NK-92 treated with Interleukin-12 subunit alpha and Interleukin-12 subunit beta, amount 100 ng/mL, for 24 hours (cell line): Measurements from ENCODE around the gene DEFB123.
"Not testable (repeated sequence)": the region's sequence is repeated elsewhere in the genome, so short reads cannot be mapped to it uniquely, and the experiment has no call there.

Experiments
- DNase-seq: peaks from one replicate; lab custom pipeline; 2025; lab: John Stamatoyannopoulos, UW

The DEFB123 gene, protein sequence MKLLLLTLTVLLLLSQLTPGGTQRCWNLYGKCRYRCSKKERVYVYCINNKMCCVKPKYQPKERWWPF

DNA sequence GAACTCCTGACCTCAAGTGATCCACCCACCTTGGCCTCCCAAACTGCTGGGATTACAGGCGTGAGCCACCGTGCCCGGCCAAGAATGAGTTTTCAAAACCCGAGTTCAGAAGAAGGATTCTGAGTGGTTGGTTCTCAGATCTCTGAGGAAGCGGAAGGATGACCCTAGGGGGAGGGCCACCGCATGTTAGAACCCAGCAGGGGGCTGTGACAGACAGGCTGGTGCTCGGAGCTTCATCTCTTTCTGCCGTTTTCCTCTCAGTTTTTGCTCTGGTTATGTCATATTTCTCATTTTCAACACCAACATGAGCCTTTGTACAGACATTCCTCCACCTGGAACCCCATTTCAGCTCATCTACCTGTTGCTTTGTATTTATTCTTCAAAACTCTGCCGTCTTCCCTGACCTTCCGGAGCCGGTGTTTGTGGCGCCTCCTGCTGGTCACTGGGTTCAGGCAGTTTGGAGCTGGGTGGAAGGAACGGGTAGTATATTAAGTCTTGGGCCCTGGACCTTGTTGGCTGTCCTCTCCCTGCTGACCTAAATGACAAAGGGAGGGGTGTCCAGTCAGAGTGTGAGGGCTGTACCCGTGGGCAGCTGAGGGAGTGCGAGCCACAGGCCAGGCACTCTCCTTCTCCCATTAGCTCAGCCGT, at the start of gene DEFB123:
TSS of gene DEFB123 (plus strand) at position 621 of the 648 bp plus-strand sequence. CDS start 67 bp downstream, outside the sequence.
- DNase-seq, result no peak

DNA sequence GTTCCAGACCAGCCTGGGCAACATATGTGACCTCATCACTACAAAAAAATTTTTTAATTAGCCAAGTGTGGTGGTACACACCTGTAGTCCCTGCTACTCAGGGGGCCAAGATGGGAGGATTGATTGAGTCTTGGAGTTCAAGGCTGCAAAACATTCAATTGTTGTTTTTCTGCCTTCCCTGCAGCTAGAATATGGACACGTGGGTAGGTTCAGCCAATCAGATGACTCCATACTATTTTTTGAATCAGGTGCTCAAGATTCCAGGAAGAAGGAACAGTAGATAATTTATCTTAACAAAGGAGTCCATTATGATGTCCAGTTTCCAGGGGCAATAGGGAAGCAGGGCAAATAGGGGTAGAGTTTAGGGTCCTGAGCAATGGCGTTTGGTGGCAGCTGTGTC, 47.6 kb upstream of the DEFB123 start:
- DNase-seq, result no peak

DNA sequence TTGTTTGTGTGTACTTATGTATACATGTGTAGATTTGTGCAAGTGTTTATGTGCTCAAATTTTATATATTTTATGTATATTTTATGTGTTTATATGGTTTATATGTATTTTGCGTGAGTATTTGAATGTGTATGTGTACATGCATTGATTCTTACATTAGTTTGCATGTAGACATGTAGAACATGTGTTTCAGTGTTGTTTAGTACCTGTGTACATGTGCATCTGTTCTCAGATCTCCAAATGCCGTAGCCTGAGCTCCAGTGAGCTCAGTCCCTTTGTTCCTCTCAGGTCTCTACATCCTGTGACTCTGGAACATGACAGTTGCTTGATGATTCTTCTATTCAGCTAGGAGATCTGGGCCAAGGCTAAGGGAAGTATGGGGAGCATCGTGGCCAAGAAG, 45.5 kb upstream of the DEFB123 start:
- DNase-seq, result no peak

DNA sequence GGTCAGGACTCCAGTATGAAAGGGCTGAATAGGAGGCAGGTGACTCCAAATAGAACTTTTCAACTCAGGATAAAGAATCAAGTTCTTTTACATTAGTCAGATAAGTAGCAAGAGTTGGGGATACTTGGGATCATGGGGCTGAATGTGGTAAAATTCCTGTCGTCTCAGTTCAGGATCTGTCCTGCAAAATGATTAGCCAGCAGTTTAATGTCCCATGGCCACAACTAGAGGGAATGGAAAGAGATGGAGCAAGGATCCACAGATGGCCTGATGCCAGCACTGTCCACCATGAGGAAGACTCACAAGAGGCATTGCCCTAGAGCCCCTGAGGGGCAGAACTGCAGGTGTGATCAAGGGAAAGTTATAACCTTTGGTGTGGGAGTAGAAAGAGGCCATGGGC, 36.5 kb upstream of the DEFB123 start:
- no peak for DNase-seq

DNA sequence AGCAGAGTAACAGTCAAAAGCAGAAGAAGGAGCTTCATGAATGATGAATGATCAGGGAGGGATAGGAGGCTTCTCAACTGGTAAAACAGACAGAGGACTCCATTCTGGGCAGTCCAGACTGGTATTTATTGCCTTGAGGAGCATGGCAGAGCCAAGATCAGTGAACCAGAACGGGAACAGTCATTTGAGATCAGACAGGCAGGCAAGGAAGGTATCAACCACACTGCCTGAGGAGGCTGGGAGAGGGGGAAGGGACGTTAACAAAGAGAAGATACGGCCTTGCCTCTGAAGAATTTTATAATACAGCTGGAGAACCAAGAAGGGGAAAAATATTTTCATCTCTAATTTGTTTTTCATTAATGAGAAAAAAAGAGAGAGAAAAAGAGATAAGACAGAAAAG, 34.3 kb upstream of the DEFB123 start, which contains the start of gene DEFB121:
TSS of gene DEFB121 (minus strand) at position 101 of the 400 bp plus-strand sequence. CDS start at position 38, 63 bp downstream.
- DNase-seq, result no peak

DNA sequence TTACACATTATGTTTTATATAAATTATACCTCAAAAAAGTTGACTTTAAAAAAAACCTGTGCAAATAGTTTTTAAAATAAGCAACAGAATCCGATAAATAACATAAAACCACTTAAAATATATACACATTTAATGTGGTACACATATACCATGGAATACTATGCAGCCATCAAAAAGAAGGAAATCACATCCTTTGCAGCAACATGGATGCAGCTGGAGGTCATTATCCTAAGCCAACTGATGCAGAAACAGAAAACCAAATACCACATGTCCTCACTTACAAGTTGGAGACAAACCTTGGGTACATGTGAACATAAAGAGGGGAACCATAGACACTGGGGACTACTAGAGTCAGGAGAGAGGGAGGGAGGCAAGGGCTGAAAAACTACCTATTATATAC, 30.4 kb upstream of the DEFB123 start:
- DNase-seq, result no peak

DNA sequence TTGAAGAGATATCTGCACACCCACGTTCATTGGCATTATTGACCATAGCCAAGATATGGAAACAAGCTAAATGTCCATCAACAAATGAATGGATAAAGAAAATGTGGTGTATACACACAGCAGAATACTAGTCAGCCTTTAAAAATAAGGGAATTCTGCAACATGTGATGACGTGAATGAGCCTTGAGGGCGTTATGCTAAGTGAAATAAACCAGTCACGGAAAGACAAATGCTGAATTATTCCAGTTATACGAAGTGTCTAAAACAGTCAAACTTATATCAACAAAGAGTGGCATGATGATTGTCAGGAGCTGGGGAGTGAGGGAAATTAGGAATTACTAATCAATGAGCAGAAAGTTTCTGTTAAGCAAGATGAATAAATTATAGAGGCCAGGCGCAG, 26.1 kb upstream of the DEFB123 start:
- no peak for DNase-seq

DNA sequence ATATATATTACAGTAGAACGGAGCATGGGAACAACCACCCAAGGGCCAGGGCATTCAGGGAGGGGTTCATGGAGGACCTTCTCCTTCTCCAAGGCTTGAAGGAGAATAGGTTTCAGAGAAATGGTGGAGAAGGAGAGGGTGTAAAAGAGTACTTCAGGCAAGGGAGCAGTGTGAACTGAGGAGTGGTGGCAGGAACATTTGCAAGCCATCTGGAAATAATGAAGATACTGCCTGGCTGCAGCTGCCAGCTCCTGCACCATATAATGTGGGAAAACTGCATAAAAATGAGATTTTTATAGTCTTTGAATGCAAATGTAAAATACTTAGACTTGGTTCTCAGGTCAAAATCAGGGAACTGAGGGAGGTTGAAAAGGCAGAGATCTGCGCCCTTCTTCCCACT, 24.8 kb upstream of the DEFB123 start:
- DNase-seq, result no peak

DNA sequence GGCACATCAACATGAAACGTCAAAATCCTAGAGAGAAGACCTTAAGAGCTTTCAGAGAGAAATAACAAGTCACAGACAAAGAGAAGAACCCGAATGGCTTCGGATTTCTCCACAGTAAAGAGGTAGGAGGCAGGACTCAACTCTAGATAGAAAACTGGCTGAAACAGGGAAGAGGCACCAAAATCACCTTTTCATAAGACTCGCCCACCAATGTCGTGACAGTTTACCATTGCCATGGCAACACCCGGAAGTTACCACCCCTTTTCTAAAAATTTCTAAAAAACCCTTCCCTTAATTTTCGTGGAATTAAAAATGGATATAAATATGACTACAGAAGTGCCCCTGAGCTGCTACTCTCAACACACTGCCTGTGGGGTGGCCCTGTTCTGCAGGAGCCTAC, 22.1 kb upstream of the DEFB123 start:
- no peak for DNase-seq

DNA sequence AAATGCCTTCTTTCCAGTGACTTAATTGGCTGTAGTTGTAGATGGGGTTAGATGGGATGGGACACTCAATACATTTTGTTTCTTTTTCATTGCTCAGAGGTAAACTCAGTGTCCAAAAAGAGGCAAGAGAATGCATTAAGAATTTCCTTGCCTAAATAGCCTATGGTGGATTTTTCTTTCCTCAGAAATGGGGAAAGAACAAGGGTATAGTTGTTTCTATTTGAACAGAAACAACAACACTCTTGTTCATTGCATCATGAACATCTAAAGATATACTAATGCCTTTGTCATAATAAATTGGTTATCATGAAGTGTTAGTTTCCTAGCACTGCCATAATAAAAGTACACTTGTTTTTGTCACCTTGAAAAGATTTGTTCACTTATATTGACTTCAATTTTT, 14.6 kb upstream of the DEFB123 start:
- no peak for DNase-seq

DNA sequence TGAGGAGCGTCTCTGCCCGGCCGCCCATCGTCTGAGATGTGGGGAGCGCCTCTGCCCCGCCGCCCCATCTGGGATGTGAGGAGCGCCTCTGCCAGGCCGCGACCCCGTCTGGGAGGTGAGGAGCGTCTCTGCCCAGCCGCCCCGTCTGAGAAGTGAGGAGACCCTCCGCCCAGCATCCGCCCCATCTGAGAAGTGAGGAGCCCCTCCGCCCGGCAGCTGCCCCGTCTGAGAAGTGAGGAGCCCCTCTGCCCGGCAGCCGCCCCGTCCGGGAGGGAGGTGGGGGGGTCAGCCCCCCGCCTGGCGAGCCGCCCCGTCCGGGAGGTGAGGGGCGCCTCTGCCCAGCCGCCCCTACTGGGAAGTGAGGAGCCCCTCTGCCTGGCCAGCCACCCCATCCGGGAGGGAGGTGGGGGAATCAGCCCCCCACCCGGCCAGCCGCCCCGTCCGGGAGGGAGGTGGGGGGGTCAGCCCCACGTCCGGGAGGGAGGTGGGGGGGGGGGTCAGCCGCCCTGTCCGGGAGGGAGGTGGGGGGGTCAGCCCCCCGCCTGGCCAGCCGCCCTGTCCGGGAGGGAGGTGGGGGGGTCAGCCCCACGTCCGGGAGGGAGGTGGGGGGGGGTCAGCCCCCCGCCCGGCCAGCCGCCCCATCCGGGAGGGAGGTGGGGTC, 13.4 kb upstream of the DEFB123 start:
- DNase-seq, result not testable (repeated sequence)

DNA sequence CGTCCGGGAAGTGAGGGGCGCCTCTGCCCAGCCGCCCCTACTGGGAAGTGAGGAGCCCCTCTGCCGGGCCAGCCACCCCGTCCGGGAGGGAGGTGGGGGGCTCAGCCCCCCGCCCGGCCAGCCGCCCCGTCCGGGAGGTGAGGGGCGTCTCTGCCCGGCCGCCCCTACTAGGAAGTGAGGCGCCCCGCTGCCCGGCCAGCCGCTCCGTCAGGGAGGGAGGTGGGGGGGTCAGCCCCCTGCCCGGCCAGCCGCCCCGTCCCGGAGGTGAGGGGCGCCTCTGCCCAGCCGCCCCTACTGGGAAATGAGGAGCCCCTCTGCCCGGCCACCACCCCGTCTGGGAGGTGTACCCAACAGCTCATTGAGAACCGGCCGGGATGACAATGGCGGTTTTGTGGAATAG, 12.9 kb upstream of the DEFB123 start:
- DNase-seq, result not testable (repeated sequence)

DNA sequence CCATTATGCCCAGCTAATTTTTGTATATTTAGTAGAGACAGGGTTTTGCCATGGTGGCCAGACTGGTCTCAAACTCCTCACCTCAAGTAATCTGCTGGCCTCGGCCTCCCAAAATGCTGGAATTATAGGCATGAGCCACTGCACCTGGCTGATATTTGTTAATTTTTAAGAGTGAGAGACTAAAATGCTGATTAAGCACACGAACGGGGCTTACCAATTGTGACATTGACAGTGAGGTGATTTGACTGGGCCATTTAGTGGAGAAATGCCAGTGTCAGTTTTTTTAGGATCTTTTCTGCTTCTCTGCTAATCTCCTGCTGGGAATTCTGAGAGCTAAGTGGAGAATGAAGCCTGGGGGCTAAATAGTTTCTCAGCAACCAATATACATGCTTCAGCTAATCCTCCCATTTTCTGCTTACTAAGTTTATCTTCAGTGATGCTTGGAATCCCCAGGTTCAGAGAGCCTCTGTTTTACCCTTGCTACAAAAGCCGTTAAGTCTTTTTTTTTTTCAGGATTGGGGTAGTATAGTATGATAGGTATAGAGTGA, 9.8 kb upstream of the DEFB123 start:
- DNase-seq, result no peak

DNA sequence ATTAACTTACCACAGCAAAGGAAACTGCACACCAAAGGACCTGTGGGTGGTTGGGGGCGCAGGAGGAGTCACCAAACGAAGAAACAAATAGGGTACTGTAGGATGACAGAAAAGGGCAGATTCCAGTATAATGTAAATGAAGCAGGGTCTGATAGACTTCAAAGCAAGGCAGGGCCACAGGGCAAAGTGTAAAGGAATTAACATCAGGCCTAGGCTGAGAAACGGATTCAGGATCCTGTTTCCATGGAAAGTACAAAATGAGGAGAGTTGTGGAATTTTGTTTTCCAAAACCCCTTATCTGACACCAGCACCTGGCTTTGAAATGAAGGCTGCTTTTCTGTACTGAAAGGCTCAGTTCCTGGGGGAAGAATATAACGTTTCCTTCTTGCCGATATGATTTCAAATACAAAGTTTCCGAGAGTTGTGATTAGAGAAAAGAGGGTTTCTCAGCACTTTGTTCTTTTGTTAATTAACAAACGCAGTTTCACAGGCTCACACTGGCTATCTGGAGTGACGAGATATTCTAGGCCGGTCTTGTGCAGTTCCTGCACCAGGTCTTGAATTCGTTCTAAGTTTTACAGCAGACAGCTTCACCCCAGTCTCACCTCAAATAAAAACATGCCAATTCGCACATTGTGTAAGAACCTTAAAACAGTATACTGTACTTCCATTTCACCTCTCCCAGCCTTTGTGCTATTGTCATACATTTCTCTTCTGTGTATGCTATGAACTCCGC, 5.8 kb downstream of the DEFB123 start:
- no peak for DNase-seq

DNA sequence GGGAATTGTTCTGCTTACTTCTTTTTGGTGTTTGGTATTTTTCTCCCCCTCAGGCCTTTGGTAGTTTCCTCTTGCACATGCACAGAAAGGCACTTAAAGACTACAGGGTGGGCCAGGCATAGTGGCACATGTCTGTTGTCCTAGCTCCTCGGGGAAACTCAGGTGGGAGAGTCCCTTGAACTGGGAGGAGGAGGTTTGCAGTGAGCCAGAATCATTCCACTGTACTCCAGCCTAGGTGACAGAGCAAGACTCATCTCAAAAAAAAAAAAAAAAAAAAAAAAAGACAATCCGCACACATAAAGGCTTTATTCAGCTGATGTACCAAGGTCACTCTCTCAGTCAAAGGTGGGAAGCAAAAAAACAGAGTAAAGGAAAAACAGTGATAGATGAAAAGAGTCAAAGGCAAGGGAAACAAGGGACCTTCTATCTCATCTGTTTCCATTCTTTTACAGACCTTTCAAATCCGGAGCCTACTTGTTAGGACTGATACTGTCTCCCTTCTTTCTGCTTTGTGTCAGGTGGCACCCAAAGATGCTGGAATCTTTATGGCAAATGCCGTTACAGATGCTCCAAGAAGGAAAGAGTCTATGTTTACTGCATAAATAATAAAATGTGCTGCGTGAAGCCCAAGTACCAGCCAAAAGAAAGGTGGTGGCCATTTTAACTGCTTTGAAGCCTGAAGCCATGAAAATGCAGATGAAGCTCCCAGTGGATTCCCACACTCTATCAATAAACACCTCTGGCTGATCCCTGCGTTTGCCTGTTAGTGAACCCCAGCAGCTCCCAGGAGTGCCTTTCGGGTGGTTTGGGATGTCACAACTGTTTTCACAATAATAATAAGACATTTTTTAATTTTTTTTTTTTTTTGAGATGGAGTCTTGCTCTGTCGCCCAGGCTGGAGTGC, 9.3 kb downstream of the DEFB123 start:
- no peak for DNase-seq

DNA sequence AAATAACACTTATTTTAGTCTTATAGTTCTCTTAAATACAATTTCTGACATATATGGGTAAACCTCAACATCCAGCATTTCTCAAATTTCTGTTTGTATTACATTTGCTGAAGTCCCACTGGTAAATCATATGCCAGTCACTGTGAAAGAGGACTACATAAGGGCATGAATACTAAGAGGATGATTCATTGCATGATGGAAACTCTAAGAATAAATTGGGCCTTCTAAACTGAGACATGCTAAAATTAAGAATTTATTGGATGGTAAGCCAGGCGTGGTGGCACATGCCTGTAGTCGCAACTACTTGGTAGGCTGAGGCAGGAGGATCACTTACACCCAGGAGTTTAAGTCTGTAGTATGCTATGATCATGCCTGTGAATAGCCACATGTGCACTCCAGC, 12.1 kb downstream of the DEFB123 start:
- no peak for DNase-seq

DNA sequence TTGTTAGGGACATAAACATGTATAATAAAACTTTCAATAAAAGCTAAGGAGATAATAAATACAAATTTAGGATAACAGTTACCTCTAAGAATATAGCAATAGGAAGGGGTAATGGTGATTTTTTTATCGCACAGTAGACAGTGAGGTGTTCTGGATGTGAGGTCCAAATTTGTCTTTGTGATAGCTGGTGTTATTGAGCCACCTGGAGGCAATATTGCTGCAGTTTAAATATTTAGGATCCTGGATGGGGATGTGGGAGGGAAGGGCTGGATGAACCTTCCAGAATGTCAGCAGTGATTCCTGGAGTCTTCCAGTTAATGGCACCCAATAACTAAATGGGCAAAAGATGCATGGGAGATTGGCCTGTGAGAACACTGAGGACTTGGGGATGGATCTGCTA, 13.9 kb downstream of the DEFB123 start:
- DNase-seq, result no peak

DNA sequence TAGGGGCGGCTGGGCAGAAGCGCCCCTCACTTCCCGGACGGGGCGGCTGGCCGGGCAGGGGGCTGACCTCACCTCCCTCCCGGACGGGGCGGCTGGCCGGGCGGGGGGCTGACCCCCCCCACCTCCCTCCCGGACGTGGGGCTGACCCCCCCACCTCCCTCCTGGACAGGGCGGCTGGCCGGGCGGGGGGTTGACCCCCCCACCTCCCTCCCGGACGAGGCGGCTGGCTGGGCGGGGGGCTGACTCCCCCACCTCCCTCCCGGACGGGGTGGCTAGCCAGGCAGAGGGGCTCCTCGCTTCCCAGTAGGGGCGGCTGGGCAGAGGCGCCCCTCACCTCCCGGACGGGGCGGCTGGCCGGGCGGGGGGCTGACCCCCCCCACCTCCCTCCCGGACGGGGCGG, 30.5 kb downstream of the DEFB123 start:
- DNase-seq, result not testable (repeated sequence)

DNA sequence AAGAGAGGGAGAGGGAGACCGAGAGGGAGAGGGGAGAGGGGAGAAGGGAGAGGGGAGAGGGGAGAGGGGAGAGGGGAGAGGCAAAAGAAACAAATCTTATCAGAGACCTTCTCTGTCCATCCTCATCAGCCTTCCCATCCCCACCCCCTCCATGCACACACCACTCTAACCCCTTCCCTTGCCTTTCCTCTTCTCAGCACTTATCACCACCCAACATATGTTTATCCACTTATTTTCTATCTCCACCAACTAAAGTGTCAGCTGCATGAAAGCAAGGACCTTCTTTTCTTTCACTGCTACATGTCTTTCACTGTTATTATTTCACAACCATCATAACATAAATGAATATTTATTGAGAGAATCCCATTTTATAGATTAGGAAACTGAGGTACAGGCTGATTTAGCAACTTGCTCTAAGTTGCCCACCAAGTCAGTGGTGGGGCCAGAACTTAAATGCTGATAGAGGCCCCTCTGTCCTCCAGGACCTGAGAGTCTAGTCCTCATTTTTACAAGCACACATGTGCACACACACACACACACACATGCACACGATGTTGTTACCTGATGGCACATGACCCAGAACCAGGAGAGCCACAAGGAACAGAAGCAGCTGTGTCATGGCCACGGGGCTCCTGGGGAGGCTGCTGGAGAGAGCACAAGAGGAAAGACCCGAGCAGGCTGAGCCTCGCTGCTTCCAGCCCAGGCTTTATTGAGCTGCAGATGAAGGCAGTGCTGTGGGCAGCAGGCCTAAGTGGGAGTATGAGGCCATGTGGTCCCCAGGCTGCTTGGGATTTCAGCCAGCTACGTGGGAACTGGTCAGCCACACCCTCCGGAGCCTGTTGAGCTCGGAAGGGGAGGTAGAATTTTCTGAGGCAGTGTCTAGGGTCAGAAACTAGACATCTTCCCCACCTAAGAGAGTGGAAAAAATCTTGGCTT, 32.2 kb downstream of the DEFB123 start:
- no peak for DNase-seq

DNA sequence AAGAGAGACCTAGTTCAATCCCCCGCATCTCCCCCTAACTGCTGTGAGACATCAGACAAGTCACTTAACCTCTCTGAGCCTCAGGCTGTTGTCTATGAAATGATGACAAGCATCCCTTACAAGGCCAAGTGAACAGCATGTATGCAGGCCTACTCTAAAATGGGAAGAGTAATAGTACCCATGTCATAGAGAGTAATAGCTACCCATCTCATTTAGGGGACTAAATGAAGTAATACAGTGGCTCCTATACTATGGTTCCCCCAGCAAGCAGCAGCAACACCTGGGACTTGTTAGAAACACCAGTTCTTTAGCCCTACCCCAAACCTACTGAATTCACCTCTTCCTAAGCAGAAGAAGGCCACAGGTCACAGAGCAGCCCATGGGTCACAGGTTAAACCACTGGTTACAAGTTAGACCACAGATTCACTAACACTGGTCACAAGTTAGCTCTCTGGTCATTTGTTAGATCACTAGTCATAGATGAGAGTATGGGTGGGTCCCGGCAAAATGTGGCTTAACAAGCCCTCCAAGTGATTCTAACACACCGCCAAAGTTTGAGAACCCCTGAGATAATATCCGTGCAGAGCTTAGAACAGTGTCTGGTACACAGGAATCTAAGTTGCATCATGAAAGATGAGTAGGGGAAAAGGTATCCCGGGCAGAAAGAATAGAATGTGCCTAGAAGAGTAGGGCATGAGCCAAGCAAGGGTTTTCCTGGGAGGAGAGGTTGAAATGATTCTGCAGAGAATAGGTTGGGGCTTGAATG, 33.1 kb downstream of the DEFB123 start:
- no peak for DNase-seq
